Umbilical cord (tissue), 2 donors: ENCODE data around the gene SLC39A2. TPM values are rescaled to one million over a fixed set of nuclear protein-coding genes. Genes with fewer than 3 reads are reported as not detected.
"Not testable (repeated sequence)": the region's sequence is repeated elsewhere in the genome, so short reads cannot be mapped to it uniquely, and the experiment has no call there.

Source experiments
- DNase-seq: peaks from one replicate; pipeline ENCODE4 v3.0.0-alpha.2; 2015; ENCODE audit warnings: low spot score
- total RNA-seq: library from RNA; depleted of rRNA; stranded (reverse); fragments of >200 nt; gene quantifications from one replicate; pipeline ENCODE4 v1.2.3, GENCODE V29; 2014; ENCODE audit warnings: low replicate concordance; ENCODE audit not compliant: insufficient read depth

Gene SLC39A2
- total RNA-seq, 1 donor from 2014 or later = not detected

GRCh38 chr14:21025371-21026273, 26.5 kb downstream of the SLC39A2 start:
- peak; percentile 60 for DNase-seq

DNA sequence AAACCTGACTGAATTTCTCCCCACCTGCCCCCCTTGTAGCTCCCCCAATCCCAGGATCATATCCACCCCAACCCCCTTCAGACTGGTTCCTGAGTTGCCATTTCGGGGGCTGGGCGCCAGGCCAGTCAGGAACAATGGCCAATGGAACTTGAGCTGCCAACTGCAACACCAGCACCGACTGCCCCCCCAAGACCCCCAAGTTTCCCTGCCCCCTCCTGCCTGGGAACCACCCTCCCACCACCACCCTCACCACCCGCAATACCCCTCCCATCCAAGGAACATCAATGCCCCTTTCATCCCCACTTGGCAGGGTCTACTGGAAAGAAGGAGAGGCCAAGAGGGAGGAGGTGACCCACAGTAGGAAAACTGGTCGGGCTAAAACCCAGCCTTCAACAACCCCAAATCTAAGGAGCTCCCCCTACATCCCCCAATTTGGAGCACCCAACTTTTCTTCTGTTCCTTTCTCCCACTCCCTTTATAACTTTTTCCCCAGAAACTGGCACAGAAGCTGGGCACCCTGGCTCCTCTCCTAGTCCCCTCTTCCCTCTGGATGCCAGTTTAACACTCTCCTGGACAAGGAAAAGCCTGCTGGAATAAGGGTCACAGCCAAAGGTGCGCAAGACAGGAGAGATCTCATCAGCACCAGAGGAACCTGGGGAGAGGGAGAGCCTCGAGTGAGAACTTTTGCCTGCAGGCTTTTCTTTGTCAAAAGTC, 27.3 kb downstream of the SLC39A2 start:
- DNase-seq = no peak

DNA sequence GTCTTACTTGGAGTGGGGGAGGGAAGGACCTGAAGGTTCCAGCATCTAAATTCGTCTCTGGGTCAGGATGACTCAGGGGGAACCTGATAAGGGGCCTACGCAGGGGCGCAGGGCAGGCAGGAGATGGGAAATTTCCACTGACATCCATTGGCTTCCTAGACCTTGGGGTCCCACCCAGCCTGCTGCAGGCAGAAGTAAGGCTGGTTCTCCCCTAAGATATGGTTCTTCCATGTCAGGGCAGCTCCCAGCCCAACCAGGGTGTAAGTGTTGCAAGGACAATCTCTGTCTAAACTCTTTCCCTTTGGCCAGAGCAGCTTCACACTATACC, 27.9 kb downstream of the SLC39A2 start:
- peak; percentile 49 for DNase-seq

DNA sequence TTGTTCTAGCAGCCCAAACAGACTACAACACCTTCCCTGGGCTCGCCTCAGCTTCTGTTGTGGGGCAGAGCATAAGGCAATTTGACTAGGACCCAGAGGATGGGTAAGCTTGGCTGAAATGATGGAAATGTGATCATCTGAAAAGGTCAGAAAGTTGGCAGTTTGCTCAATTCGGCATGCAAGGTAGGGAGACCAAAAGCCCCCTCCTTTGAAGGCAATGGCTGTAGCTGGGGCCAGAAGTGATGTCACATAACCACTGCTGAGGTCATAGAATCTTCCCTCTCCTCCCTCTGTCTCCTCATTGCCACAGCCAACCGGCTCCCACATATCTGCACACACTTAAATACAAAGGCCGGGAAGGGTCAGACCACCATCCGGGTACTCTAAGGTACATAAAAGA, 30.8 kb downstream of the SLC39A2 start, which contains the start of gene TPPP2:
Gene TPPP2 (plus strand): TSS at position 301 of the 400 bp plus-strand sequence. CDS start 365 bp downstream, outside the sequence.
- DNase-seq = no peak

DNA sequence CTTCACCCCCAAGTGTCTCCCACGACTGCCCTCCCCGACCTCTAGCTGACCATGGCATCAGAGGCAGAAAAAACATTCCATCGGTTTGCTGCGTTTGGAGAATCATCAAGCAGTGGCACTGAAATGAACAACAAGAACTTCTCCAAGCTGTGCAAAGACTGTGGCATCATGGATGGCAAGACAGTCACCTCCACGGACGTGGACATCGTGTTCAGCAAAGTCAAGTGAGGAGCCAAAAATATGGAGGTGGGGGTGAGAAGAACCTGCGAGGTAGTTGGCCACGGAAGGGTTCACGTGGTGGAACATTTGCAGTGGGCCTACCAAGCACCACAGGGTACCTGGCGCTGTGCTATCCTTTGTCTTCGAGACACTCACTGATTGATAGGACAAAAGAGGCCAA, 31.4 kb downstream of the SLC39A2 start:
- DNase-seq = no peak

- no peak for DNase-seq
These were observed 33.4 kb downstream of the SLC39A2 start for GRCh38 chr14:21032326-21033132.

DNA sequence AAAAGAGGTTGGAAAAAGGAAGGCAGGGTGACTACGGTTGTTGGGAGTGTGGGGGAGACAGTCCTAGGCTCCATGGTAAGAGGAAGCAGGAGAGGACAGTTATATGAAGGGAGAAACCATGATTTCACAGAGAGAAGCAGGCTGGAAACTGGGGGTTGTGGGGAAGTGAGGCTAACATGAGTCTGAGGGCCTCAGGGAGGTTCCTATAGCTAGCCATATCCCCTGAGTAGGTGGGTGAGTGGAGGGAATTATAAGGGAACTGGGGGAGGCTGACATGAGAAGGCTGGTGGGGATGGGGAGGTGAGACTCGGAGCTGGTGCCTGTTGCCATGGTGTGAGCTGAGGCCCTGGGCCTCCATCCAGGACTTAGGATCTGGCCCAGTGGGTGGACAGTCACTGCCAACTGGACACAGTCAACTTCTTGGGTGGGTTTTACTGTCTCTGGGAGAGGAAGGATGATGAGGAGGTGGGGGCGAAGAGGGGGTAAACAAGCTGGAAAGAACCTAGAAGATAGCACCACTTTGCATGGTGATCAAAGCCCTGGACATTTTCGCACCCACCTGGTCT, 34.1 kb downstream of the SLC39A2 start:
- no peak for DNase-seq

- DNase-seq = no peak
These were observed 35.6 kb downstream of the SLC39A2 start, which contains the start of gene RNASE13 for GRCh38 chr14:21034707-21035106. TSS of gene RNASE13 (minus strand) at chr14:21034807. CDS start at chr14:21034288, 519 bp downstream.

DNA sequence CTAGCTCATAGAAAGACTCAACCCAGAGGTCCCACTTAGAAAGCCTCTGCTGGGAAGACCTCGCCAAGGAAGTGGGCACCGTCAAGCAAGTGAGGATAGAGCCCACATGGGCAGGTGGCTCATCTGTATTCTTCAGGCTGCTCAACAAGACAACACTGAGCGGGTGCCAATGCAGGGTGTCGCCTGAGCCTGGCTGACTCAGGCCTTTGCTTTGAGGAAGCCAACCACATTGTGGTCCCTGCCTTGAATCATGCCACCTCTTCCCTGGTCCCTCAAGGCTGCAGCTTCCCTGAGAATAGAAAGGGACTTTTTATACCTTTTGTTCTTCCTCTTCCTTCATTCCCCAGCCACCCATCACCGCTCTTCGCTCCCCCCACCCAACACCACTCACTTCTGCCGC, 37.7 kb downstream of the SLC39A2 start:
- no peak for DNase-seq

- DNase-seq = no peak
These were observed 38.1 kb downstream of the SLC39A2 start for GRCh38 chr14:21037156-21037555.

GRCh38 chr14:21038441-21039422, 39.6 kb downstream of the SLC39A2 start:
- peak; percentile 91 for DNase-seq

- DNase-seq = peak; percentile 89
These were observed 40.7 kb downstream of the SLC39A2 start for GRCh38 chr14:21039585-21040369.

DNA sequence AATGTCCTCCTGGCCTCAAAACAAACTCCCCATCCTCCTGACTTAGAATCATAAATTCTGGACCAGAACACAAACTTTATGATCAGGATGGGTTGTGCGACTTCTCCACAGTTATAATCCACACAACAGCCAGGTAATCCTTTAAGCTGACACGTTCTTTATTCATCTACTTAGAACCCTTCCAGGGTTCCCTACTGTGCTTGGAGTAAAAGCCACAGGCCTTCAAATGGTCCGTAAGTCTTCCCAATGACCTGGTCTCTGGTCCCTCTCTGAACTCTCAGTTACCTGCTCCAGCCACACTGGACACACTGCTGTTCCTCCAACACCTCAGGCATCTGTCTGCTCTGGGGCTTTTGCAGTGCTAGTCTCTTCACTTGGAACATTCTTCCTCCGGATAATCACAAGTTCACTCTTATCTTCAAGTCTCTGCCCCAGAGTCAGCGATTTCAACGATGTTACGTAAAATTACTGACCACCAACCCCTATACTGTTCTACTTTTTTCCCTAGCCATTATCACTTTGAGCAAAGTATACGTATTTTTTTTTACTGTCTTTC, 41.4 kb downstream of the SLC39A2 start:
- DNase-seq = no peak

GRCh38 chr14:21040941-21041340, 41.8 kb downstream of the SLC39A2 start:
- not testable (repeated sequence) for DNase-seq

GRCh38 chr14:21041676-21042433, 42.8 kb downstream of the SLC39A2 start, which contains the start of gene RNASE7:
TSS of gene RNASE7 (plus strand) at chr14:21042362. CDS start at chr14:21042993, 631 bp downstream.
- peak; percentile 42 for DNase-seq

- no peak for DNase-seq
These were observed 43.8 kb downstream of the SLC39A2 start for GRCh38 chr14:21042918-21043317.

DNA sequence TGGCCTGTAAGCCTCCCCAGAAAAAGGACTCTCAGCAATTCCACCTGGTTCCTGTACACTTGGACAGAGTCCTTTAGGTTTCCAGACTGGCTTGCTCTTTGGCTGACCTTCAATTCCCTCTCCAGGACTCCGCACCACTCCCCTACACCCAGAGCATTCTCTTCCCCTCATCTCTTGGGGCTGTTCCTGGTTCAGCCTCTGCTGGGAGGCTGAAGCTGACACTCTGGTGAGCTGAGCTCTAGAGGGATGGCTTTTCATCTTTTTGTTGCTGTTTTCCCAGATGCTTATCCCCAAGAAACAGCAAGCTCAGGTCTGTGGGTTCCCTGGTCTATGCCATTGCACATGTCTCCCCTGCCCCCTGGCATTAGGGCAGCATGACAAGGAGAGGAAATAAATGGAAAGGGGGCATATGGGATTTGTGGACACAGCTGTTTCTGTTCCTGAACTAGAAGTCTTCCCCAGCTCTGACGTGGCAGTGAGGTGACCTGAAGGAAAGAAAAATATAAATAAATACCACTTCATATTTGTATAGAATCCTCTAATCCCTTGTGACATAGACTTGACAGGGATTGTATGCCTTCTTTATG, 44.4 kb downstream of the SLC39A2 start:
- no peak for DNase-seq
